ENCODE data around the gene RAF1. TPM values are rescaled to one million over a fixed set of nuclear protein-coding genes. Genes with fewer than 3 reads are reported as not detected.

Gene RAF1
- total RNA-seq, 2 experiments from 2014 or later, result 71.1 to 74.9 TPM

- TF ChIP-seq, protein P1, sequence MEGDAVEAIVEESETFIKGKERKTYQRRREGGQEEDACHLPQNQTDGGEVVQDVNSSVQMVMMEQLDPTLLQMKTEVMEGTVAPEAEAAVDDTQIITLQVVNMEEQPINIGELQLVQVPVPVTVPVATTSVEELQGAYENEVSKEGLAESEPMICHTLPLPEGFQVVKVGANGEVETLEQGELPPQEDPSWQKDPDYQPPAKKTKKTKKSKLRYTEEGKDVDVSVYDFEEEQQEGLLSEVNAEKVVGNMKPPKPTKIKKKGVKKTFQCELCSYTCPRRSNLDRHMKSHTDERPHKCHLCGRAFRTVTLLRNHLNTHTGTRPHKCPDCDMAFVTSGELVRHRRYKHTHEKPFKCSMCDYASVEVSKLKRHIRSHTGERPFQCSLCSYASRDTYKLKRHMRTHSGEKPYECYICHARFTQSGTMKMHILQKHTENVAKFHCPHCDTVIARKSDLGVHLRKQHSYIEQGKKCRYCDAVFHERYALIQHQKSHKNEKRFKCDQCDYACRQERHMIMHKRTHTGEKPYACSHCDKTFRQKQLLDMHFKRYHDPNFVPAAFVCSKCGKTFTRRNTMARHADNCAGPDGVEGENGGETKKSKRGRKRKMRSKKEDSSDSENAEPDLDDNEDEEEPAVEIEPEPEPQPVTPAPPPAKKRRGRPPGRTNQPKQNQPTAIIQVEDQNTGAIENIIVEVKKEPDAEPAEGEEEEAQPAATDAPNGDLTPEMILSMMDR (IDR thresholded peaks at IDR 0.05), result no peak
- intact Hi-C loops (cut with micrococcal nuclease), result no loop called here
- H3K4me1 Mint-ChIP-seq (ENCODE audit: low read depth), result peaks cover 4% of the 10 kb centered on the region
- ATAC-seq, result no peak
- peaks cover 67% of the 10 kb centered on the region for H3K36me3 Mint-ChIP-seq (ENCODE audit: low read depth)
- no peak overlapping the region for H3K4me3 Mint-ChIP-seq
- POLR2A ChIA-PET, result interaction anchor here (1.6 kb wide), 1 partner anchor 30 kb away, joined by 3 read pairs; no protein-coding TSS in a partner anchor
- H3K27me3 Mint-ChIP-seq, result no peaks in the 10 kb centered on the region
- CTCF ChIA-PET, result interaction anchor here (1.5 kb wide), 1 partner anchor 13 kb away, joined by 4 read pairs; no protein-coding TSS in a partner anchor
- H3K27ac Mint-ChIP-seq, result no peak overlapping the region
- H3K9me3 Mint-ChIP-seq, result no peaks in the 10 kb centered on the region
- no peak for DNase-seq
Measured at GRCh38 chr3:12577379-12577778, 86.5 kb downstream of the RAF1 start.

DNA sequence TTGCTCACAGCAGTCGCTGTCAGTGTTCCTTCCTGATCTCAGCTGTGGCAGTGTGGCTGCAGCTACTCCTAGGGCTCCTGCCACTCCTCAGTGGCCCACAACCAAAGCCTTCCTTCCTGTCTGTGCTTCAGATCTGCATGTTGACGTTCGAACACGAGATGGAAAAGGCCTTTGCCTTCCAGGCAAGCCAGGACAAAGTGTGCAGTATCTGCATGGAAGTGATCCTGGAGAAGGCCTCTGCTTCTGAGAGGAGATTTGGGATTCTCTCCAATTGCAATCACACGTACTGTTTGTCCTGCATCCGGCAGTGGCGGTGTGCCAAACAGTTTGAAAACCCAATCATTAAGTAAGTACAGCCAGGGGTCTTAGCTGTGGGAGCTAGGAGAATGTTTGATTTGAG lies 89.3 kb downstream of the RAF1 start:
- H3K9me3 Mint-ChIP-seq, result no peaks in the 10 kb centered on the region
- POLR2A ChIA-PET, result interaction anchor here (0.5 to 1.1 kb wide), 3 partner anchors 13 to 140 kb away, joined by 3 read pairs; no protein-coding TSS in a partner anchor
- ATAC-seq (no peak), DNase-seq (no peak)
- no peak overlapping the region for H3K4me3 Mint-ChIP-seq
- TF ChIP-seq, protein P1 (IDR thresholded peaks at IDR 0.05), result no peak
- no peak overlapping the region for H3K27ac Mint-ChIP-seq
- no peaks in the 10 kb centered on the region for H3K27me3 Mint-ChIP-seq
- CTCF ChIA-PET, result interaction anchor here (1.3 kb wide), 1 partner anchor 16 kb away, joined by 4 read pairs; no protein-coding TSS in a partner anchor
- peaks cover 69% of the 10 kb centered on the region for H3K36me3 Mint-ChIP-seq (ENCODE audit: low read depth)
- peaks cover 3% of the 10 kb centered on the region for H3K4me1 Mint-ChIP-seq (ENCODE audit: low read depth)
- intact Hi-C loops (cut with micrococcal nuclease), result no loop called here

GRCh38 chr3:12574131-12574530 lies 89.8 kb downstream of the RAF1 start:
- DNase-seq (no peak), ATAC-seq (no peak)
- CTCF ChIA-PET, result interaction anchor here (1.3 kb wide), 1 partner anchor 16 kb away, joined by 4 read pairs; no protein-coding TSS in a partner anchor
- Mint-ChIP-seq H3K27me3 (no peaks in the 10 kb centered on the region), H3K36me3 (ENCODE audit: low read depth) (peaks cover 67% of the 10 kb centered on the region), H3K9me3 (no peaks in the 10 kb centered on the region), H3K4me1 (ENCODE audit: low read depth) (peaks cover 3% of the 10 kb centered on the region), H3K27ac (no peak overlapping the region), H3K4me3 (no peak overlapping the region)
- TF ChIP-seq, protein P1 (IDR thresholded peaks at IDR 0.05), result no peak
- POLR2A ChIA-PET, result interaction anchor here (1.1 kb wide), 1 partner anchor 58 kb away, joined by 3 read pairs; no protein-coding TSS in a partner anchor
- intact Hi-C loops (cut with micrococcal nuclease), result no loop called here

GRCh38 chr3:12571986-12572385 lies 91.9 kb downstream of the RAF1 start:
- POLR2A ChIA-PET, result interaction anchor here (0.7 kb wide), 1 partner anchor 10 kb away, joined by 3 read pairs; no protein-coding TSS in a partner anchor
- CTCF ChIA-PET, result no interaction called here
- Mint-ChIP-seq H3K27ac (no peak overlapping the region), H3K4me1 (ENCODE audit: low read depth) (peaks cover 8% of the 10 kb centered on the region), H3K27me3 (no peaks in the 10 kb centered on the region), H3K36me3 (ENCODE audit: low read depth) (peaks cover 63% of the 10 kb centered on the region), H3K4me3 (no peak overlapping the region), H3K9me3 (no peaks in the 10 kb centered on the region)
- ATAC-seq, result no peak
- TF ChIP-seq, protein P1 (IDR thresholded peaks at IDR 0.05), result no peak
- intact Hi-C loops (cut with micrococcal nuclease), result no loop called here
- DNase-seq, result no peak

- peaks cover 19% of the 10 kb centered on the region for H3K4me1 Mint-ChIP-seq (ENCODE audit: low read depth)
- no peaks in the 10 kb centered on the region for H3K27me3 Mint-ChIP-seq
- no peak overlapping the region for H3K27ac Mint-ChIP-seq
- TF ChIP-seq, protein P1 (IDR thresholded peaks at IDR 0.05), result no peak
- H3K36me3 Mint-ChIP-seq (ENCODE audit: low read depth), result peaks cover 61% of the 10 kb centered on the region
- DNase-seq, result no peak
- no peak overlapping the region for H3K4me3 Mint-ChIP-seq
- intact Hi-C loops (cut with micrococcal nuclease), result no loop called here
- peaks cover 9% of the 10 kb centered on the region for H3K9me3 Mint-ChIP-seq
- ChIA-PET POLR2A (no interaction called here), CTCF (no interaction called here)
- no peak for ATAC-seq
Measured at GRCh38 chr3:12569836-12570235, 94.1 kb downstream of the RAF1 start.

All from activated CD8-positive, alpha-beta T cell treated with anti-CD3 and anti-CD28 coated beads for 36 hours (primary cell).